Liver (tissue), 9 donors: Measurements from ENCODE around the gene TANC1. TPM values are rescaled to one million over a fixed set of nuclear protein-coding genes. Genes with fewer than 3 reads are reported as not detected.

Experiments used
- DNase-seq: peaks from one replicate; pipeline ENCODE4 v3.0.0-alpha.2; 2017; ENCODE audit warnings: low spot score
- H3K27ac ChIP-seq, 2 donors: one replicate each; pipeline ENCODE4 v1.7.0; 2013; ENCODE audit warnings: inconsistent platforms in 2 of 2, low read length in 2 of 2, control low read depth in 1 of 2, low read depth in 1 of 2, mild to moderate bottlenecking in 1 of 2
- H3K27me3 ChIP-seq, 4 donors: one replicate each; pipeline versions ENCODE4 v1.6.1 to v1.7.0; 2013; ENCODE audit warnings: low read length in 3 of 4, inconsistent platforms in 1 of 4, mild to moderate bottlenecking in 1 of 4, moderate library complexity in 1 of 4; ENCODE audit not compliant: control insufficient read depth in 4 of 4, insufficient read depth in 4 of 4
- H3K36me3 ChIP-seq, 4 donors: one replicate each; pipeline versions ENCODE4 v1.6.1 to v1.7.0; 2013; ENCODE audit warnings: low read length in 3 of 4, mild to moderate bottlenecking in 3 of 4, low read depth in 1 of 4, moderate library complexity in 1 of 4; ENCODE audit not compliant: control insufficient read depth in 4 of 4, insufficient read depth in 3 of 4
- H3K4me1 ChIP-seq, 4 donors: one replicate each; pipeline versions ENCODE4 v1.6.1 to v1.7.0; 2013; ENCODE audit warnings: low read length in 3 of 4, mild to moderate bottlenecking in 3 of 4, moderate library complexity in 1 of 4; ENCODE audit not compliant: control insufficient read depth in 4 of 4, insufficient read depth in 4 of 4
- H3K4me3 ChIP-seq, 3 donors: one replicate each; pipeline versions ENCODE4 v1.6.1 to v1.7.0; 2013; ENCODE audit warnings: low read length in 3 of 3, control low read depth in 1 of 3, low read depth in 1 of 3, mild to moderate bottlenecking in 1 of 3
- H3K9ac ChIP-seq, 2 donors: one replicate each; pipeline ENCODE4 v1.7.0; 2013; ENCODE audit warnings: low read length in 2 of 2, mild to moderate bottlenecking in 2 of 2, moderate library complexity in 2 of 2, control low read depth in 1 of 2, low read depth in 1 of 2
- H3K9me3 ChIP-seq, 4 donors: one replicate each; pipeline versions ENCODE4 v1.6.1 to v1.7.0; 2013; ENCODE audit warnings: low read length in 3 of 4; ENCODE audit not compliant: control insufficient read depth in 4 of 4
- EGR1 ChIP-seq, 2 donors: IDR thresholded peaks; 2 replicates each; pipeline ENCODE4 v1.6.1; 2016 to 2018; ENCODE audit warnings: antibody characterized with exemption in 2 of 2, low read depth in 2 of 2
- FOXA1 ChIP-seq: IDR thresholded peaks from 2 replicates; pipeline ENCODE4 v1.6.1; 2016; ENCODE audit warnings: antibody characterized with exemption
- FOXA2 ChIP-seq: IDR thresholded peaks from 2 replicates; pipeline ENCODE4 v1.6.1; 2016; ENCODE audit warnings: antibody characterized with exemption
- GABPA ChIP-seq, 2 donors: IDR thresholded peaks in 1 of 2; conservative IDR thresholded peaks in 1 of 2; 2 replicates each; pipeline ENCODE4 v1.6.1; 2016; ENCODE audit warnings: antibody characterized with exemption in 2 of 2, mild to moderate bottlenecking in 1 of 2, moderate library complexity in 1 of 2
- HNF4A ChIP-seq, 2 donors: conservative IDR thresholded peaks; 2 replicates each; pipeline ENCODE4 v1.6.1; 2016; ENCODE audit warnings: antibody characterized with exemption in 2 of 2, mild to moderate bottlenecking in 2 of 2
- HNF4G ChIP-seq: IDR thresholded peaks from 2 replicates; pipeline ENCODE4 v1.6.1; 2016; ENCODE audit warnings: antibody characterized with exemption
- JUND ChIP-seq, 2 donors: IDR thresholded peaks; 2 replicates each; pipeline ENCODE4 v1.6.1; 2016; ENCODE audit warnings: antibody characterized with exemption in 2 of 2
- NR2F2 ChIP-seq: IDR thresholded peaks from 2 replicates; pipeline ENCODE4 v1.6.1; 2016; ENCODE audit warnings: antibody characterized with exemption
- RAD21 ChIP-seq, 2 donors: IDR thresholded peaks; 2 replicates each; pipeline ENCODE4 v1.6.1; 2016; ENCODE audit warnings: antibody characterized with exemption in 2 of 2, mild to moderate bottlenecking in 2 of 2
- RXRA ChIP-seq, 2 donors: IDR thresholded peaks; 2 replicates each; pipeline ENCODE4 v1.6.1; 2017 to 2018; ENCODE audit warnings: antibody characterized with exemption in 2 of 2, mild to moderate bottlenecking in 1 of 2
- SP1 ChIP-seq: IDR thresholded peaks from 2 replicates; pipeline ENCODE4 v1.6.1; 2018; ENCODE audit warnings: antibody characterized with exemption, mild to moderate bottlenecking
- TAF1 ChIP-seq: conservative IDR thresholded peaks from 2 replicates; pipeline ENCODE4 v1.6.1; 2016; ENCODE audit warnings: antibody characterized with exemption, mild to moderate bottlenecking
- YY1 ChIP-seq: IDR thresholded peaks from 2 replicates; pipeline ENCODE4 v1.6.1; 2016; ENCODE audit warnings: antibody characterized with exemption, mild to moderate bottlenecking
- WGBS: extraction: QIAGEN DNeasy Blood & Tissue Kit; methylation state at CpG from one replicate; pipeline ENCODE4 v1.1.7; 2013; 5-methylcytosine and 5-hydroxymethylcytosine counted together
- polyA plus RNA-seq, 2 donors: library from polyadenylated mRNA; stranded (reverse) in 1 of 2; unstranded in 1 of 2; fragments of 200-250 nt in 1 of 2; fragments of >200 nt in 1 of 2; fragmentation: Nextera tagmentation in 1 of 2; extraction: Ambion mirVana in 1 of 2; gene quantifications; one replicate each; pipeline versions ENCODE4 v1.2.1 to v1.2.3, GENCODE V29; 2013 to 2015
- total RNA-seq, 2 donors: library from RNA; depleted of rRNA; stranded (reverse); fragments of >200 nt; gene quantifications; one replicate each; pipeline ENCODE4 v1.2.3, GENCODE V29; 2014
- TF ChIP-seq, protein P1 (sequence below): IDR thresholded peaks from 2 replicates; pipeline ENCODE4 v1.6.1; 2016; ENCODE audit warnings: antibody characterized with exemption, mild to moderate bottlenecking
- TF ChIP-seq, protein P2 (sequence below): IDR thresholded peaks from 2 replicates; pipeline ENCODE4 v1.6.1; 2016; ENCODE audit warnings: antibody characterized with exemption
- TF ChIP-seq, protein P3 (sequence below): IDR thresholded peaks from 2 replicates; pipeline ENCODE4 v1.6.1; 2016; ENCODE audit warnings: antibody characterized with exemption
- TF ChIP-seq, protein P4 (sequence below): fragments of 150-350 bp; IDR thresholded peaks from 2 replicates; pipeline ENCODE4 v1.5.1; 2017; ENCODE audit warnings: improper control_type of control experiment, low read depth, low read length; ENCODE audit not compliant: missing input control
- TF ChIP-seq, protein P5 (sequence below): IDR thresholded peaks from 2 replicates; pipeline ENCODE4 v1.6.1; 2016; ENCODE audit warnings: antibody characterized with exemption
- donor health status: healthy.
- donor health status: healthy.
- donor health status: healthy.
- donor health status: healthy.
- donor health status: healthy.

Gene TANC1
- total and polyA plus RNA-seq, 4 donors, result 3.7 to 17.7 (median 5.2) TPM

DNA sequence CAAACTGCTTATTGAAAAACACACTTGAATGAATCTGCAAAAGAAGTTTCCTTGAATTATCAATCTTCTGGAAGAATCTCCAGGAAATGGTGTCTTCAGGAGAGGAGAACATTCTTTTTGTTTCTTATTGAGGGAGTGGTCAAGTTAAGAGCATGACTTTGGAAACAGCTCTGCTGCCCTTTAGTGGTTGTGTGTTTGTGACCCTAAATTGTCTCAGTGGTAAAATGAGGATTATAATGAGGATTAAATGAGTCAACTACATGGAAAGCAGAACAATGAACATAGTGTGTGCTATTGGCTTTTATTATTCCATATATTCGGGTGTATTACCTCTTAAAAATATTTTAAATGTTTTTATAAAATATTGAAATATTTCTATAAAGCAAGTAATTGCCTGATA lies 44.8 kb upstream of the TANC1 start:
- TF ChIP-seq JUND (IDR thresholded peaks at IDR 0.05), result no peak
- TF ChIP-seq RXRA (IDR thresholded peaks at IDR 0.05), result no peak
- no peak for TF ChIP-seq EGR1 (IDR thresholded peaks at IDR 0.05; ENCODE audit: low read depth in 2 of 2)
- TF ChIP-seq, protein P1, sequence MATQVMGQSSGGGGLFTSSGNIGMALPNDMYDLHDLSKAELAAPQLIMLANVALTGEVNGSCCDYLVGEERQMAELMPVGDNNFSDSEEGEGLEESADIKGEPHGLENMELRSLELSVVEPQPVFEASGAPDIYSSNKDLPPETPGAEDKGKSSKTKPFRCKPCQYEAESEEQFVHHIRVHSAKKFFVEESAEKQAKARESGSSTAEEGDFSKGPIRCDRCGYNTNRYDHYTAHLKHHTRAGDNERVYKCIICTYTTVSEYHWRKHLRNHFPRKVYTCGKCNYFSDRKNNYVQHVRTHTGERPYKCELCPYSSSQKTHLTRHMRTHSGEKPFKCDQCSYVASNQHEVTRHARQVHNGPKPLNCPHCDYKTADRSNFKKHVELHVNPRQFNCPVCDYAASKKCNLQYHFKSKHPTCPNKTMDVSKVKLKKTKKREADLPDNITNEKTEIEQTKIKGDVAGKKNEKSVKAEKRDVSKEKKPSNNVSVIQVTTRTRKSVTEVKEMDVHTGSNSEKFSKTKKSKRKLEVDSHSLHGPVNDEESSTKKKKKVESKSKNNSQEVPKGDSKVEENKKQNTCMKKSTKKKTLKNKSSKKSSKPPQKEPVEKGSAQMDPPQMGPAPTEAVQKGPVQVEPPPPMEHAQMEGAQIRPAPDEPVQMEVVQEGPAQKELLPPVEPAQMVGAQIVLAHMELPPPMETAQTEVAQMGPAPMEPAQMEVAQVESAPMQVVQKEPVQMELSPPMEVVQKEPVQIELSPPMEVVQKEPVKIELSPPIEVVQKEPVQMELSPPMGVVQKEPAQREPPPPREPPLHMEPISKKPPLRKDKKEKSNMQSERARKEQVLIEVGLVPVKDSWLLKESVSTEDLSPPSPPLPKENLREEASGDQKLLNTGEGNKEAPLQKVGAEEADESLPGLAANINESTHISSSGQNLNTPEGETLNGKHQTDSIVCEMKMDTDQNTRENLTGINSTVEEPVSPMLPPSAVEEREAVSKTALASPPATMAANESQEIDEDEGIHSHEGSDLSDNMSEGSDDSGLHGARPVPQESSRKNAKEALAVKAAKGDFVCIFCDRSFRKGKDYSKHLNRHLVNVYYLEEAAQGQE, result no peak
- no peak for TF ChIP-seq FOXA1
- TF ChIP-seq, protein P2, sequence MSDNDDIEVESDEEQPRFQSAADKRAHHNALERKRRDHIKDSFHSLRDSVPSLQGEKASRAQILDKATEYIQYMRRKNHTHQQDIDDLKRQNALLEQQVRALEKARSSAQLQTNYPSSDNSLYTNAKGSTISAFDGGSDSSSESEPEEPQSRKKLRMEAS, result no peak
- TF ChIP-seq RAD21 (IDR thresholded peaks at IDR 0.05), result no peak
- TF ChIP-seq TAF1, result no peak
- TF ChIP-seq GABPA (IDR thresholded peaks at IDR 0.05 in 1 of 2, conservative IDR thresholded peaks at IDR 0.05 in 1 of 2), result no peak
- TF ChIP-seq, protein P3, sequence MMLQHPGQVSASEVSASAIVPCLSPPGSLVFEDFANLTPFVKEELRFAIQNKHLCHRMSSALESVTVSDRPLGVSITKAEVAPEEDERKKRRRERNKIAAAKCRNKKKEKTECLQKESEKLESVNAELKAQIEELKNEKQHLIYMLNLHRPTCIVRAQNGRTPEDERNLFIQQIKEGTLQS, result no peak
- TF ChIP-seq NR2F2, result no peak
- no peak for TF ChIP-seq SP1
- TF ChIP-seq HNF4A (conservative IDR thresholded peaks at IDR 0.05), result no peak
- TF ChIP-seq FOXA2, result no peak
- no peak for TF ChIP-seq YY1
- TF ChIP-seq HNF4G, result no peak
- TF ChIP-seq, protein P4, sequence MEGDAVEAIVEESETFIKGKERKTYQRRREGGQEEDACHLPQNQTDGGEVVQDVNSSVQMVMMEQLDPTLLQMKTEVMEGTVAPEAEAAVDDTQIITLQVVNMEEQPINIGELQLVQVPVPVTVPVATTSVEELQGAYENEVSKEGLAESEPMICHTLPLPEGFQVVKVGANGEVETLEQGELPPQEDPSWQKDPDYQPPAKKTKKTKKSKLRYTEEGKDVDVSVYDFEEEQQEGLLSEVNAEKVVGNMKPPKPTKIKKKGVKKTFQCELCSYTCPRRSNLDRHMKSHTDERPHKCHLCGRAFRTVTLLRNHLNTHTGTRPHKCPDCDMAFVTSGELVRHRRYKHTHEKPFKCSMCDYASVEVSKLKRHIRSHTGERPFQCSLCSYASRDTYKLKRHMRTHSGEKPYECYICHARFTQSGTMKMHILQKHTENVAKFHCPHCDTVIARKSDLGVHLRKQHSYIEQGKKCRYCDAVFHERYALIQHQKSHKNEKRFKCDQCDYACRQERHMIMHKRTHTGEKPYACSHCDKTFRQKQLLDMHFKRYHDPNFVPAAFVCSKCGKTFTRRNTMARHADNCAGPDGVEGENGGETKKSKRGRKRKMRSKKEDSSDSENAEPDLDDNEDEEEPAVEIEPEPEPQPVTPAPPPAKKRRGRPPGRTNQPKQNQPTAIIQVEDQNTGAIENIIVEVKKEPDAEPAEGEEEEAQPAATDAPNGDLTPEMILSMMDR, result no peak
- TF ChIP-seq, protein P5, sequence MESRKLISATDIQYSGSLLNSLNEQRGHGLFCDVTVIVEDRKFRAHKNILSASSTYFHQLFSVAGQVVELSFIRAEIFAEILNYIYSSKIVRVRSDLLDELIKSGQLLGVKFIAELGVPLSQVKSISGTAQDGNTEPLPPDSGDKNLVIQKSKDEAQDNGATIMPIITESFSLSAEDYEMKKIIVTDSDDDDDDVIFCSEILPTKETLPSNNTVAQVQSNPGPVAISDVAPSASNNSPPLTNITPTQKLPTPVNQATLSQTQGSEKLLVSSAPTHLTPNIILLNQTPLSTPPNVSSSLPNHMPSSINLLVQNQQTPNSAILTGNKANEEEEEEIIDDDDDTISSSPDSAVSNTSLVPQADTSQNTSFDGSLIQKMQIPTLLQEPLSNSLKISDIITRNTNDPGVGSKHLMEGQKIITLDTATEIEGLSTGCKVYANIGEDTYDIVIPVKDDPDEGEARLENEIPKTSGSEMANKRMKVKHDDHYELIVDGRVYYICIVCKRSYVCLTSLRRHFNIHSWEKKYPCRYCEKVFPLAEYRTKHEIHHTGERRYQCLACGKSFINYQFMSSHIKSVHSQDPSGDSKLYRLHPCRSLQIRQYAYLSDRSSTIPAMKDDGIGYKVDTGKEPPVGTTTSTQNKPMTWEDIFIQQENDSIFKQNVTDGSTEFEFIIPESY, result no peak
- Histone ChIP-seq H3K4me3 (no peak overlapping the region), H3K27me3 (no peaks in the 10 kb centered on the region), H3K4me1 (no peaks in the 10 kb centered on the region), H3K36me3 (no peaks in the 10 kb centered on the region), H3K27ac (no peak overlapping the region), H3K9me3 (no peaks in the 10 kb centered on the region), H3K9ac (no peak overlapping the region)
- 73% methylated on average over 1 of the region's 1 CpG for WGBS
- DNase-seq, result no peak
